HepG2 (cell line): ENCODE measurements around the gene RNF11. TPM values are rescaled to one million over a fixed set of nuclear protein-coding genes. Genes with fewer than 3 reads are reported as not detected.
A peak's percentile ranks its signal among the peaks of the same experiment; 100 is the strongest.

Experiments
- AFF4 ChIP-seq: sonication (generic); formaldehyde crosslinking; IDR thresholded peaks from 2 replicates; pipeline ENCODE4 v1.4.0; 2020; ENCODE audit warnings: missing genetic modification reagents
- E2F2 ChIP-seq: sonication (generic); formaldehyde crosslinking; IDR thresholded peaks from 2 replicates; pipeline ENCODE4 v1.4.0; 2020; ENCODE audit warnings: missing genetic modification reagents, borderline replicate concordance
- KDM1A ChIP-seq: IDR thresholded peaks from 2 replicates; pipeline ENCODE4 v1.6.1; 2016; ENCODE audit warnings: missing compliant biosample characterization
- KLF16 ChIP-seq, 2 experiments: sonication (generic) in 1 of 2; formaldehyde crosslinking in 1 of 2; IDR thresholded peaks; 2 replicates each; pipeline versions ENCODE4 v1.6.1 to v1.8.0; 2016 to 2023; ENCODE audit warnings: missing genetic modification reagents in 2 of 2, missing compliant biosample characterization in 1 of 2
- MAZ ChIP-seq, 2 experiments: sonication (generic) in 1 of 2; formaldehyde crosslinking in 1 of 2; IDR thresholded peaks; 2 replicates each; pipeline versions ENCODE4 v1.5.0 to v1.6.1; 2012 to 2020; ENCODE audit warnings: low read depth in 2 of 2, mild to moderate bottlenecking in 2 of 2, borderline replicate concordance in 1 of 2, improper control_type of control experiment in 1 of 2, low read length in 1 of 2, missing genetic modification reagents in 1 of 2, moderate library complexity in 1 of 2
- NFAT5 ChIP-seq: sonication (generic); formaldehyde crosslinking; IDR thresholded peaks from 2 replicates; pipeline ENCODE4 v1.4.0; 2020; ENCODE audit warnings: missing genetic modification reagents
- RXRB ChIP-seq: IDR thresholded peaks from 2 replicates; pipeline ENCODE4 v1.6.1; 2016; ENCODE audit warnings: borderline replicate concordance, missing genetic modification reagents, missing compliant biosample characterization
- SMARCE1 ChIP-seq: fragments of 450-650 bp; IDR thresholded peaks from 2 replicates; pipeline ENCODE4 v1.6.1; 2017; ENCODE audit warnings: borderline replicate concordance
- ZBTB20 ChIP-seq: sonication (generic); formaldehyde crosslinking; IDR thresholded peaks from 2 replicates; pipeline ENCODE4 v1.8.1; 2023; ENCODE audit warnings: missing genetic modification reagents, low read depth, mild to moderate bottlenecking, borderline replicate concordance
- ZMYM4 ChIP-seq: sonication (generic); formaldehyde crosslinking; IDR thresholded peaks from 2 replicates; pipeline ENCODE4 v1.8.1; 2023; ENCODE audit warnings: mild to moderate bottlenecking, missing genetic modification reagents
- ZNF280B ChIP-seq: sonication (generic); formaldehyde crosslinking; IDR thresholded peaks from 2 replicates; pipeline ENCODE4 v1.5.0; 2020; ENCODE audit warnings: missing genetic modification reagents, mild to moderate bottlenecking, borderline replicate concordance
- ZNF563 ChIP-seq: sonication (generic); formaldehyde crosslinking; IDR thresholded peaks from 2 replicates; pipeline ENCODE4 v1.8.0; 2022; ENCODE audit warnings: mild to moderate bottlenecking, moderate library complexity, missing genetic modification reagents
- ZNF564 ChIP-seq: sonication (generic); formaldehyde crosslinking; IDR thresholded peaks from 2 replicates; pipeline ENCODE4 v1.8.1; 2023; ENCODE audit warnings: mild to moderate bottlenecking, missing genetic modification reagents
- ZNF746 ChIP-seq: sonication (generic); formaldehyde crosslinking; IDR thresholded peaks from 2 replicates; pipeline ENCODE4 v1.8.0; 2022; ENCODE audit warnings: mild to moderate bottlenecking, missing genetic modification reagents
- polyA plus RNA-seq, 8 experiments: library from polyadenylated mRNA; depleted of rRNA in 3 of 8; stranded (reverse) in 7 of 8; unstranded in 1 of 8; fragments of >200 nt; fragmentation: Illumina TruSeq in 4 of 8; extraction: Trizol in 4 of 8; gene quantifications; 2 replicates each; pipeline versions ENCODE4 v1.2.1 to v1.2.3, GENCODE V29; 2011 to 2016; ENCODE audit warnings: low read depth in 4 of 8, missing spikeins in 1 of 8, mixed read lengths in 1 of 8; ENCODE audit not compliant: insufficient read depth in 1 of 8
- total RNA-seq, 5 experiments: library from RNA; depleted of rRNA; stranded (reverse); fragments of >200 nt; fragmentation: Illumina TruSeq; extraction: Trizol; gene quantifications; 2 replicates each; pipeline ENCODE4 v1.2.3, GENCODE V29; 2016; ENCODE audit warnings: low read depth in 1 of 5

RNF11 gene
- total and polyA plus RNA-seq, 2 of the 13 experiments (the other 11 are each of a cell fraction or from before 2014, with no cell fraction given) = 41.2 to 48.8 TPM

- TF ChIP-seq ZNF280B (CRISPR knock-in tag) = no peak; the same call in 1 of the 2 replicates
- peak; percentile 69; the same call in 1 of the 2 replicates for TF ChIP-seq ZMYM4
- TF ChIP-seq NFAT5 (CRISPR knock-in tag) = no peak
- TF ChIP-seq AFF4 = no peak
- TF ChIP-seq ZNF564 (CRISPR knock-in tag) = 0 out of 2 replicates have a peak, but pooled peaks have one; percentile 28
- no peak for TF ChIP-seq ZBTB20 (CRISPR knock-in tag)
- TF ChIP-seq KDM1A (CRISPR knock-in tag) = 0 out of 2 replicates have a peak, but pooled peaks have one; percentile 10
- TF ChIP-seq E2F2 (CRISPR knock-in tag) = no peak
- no peak for TF ChIP-seq ZNF563 (CRISPR knock-in tag)
- no peak for TF ChIP-seq ZNF746 (CRISPR knock-in tag)
- peak in 1 of 2 experiments; percentile 68; a peak in 2 of 4 replicates for TF ChIP-seq KLF16 (CRISPR knock-in tag; IDR thresholded peaks at IDR 0.05)
- TF ChIP-seq MAZ (IDR thresholded peaks at IDR 0.05; ENCODE audit: borderline replicate concordance, low read depth, low read length) = no peak
- no peak for TF ChIP-seq MAZ (CRISPR knock-in tag; IDR thresholded peaks at IDR 0.05; ENCODE audit: low read depth)
- peak; percentile 41 for TF ChIP-seq RXRB
- no peak for TF ChIP-seq SMARCE1
Measured at GRCh38 chr1:51296383-51297357, 60.6 kb downstream of the RNF11 start (continued).
